Measurements from ENCODE around the gene PPP1R14D. TPM values are rescaled to one million over a fixed set of nuclear protein-coding genes. Genes with fewer than 3 reads are reported as not detected.
A peak's percentile ranks its signal among the peaks of the same experiment; 100 is the strongest.

PPP1R14D gene, protein sequence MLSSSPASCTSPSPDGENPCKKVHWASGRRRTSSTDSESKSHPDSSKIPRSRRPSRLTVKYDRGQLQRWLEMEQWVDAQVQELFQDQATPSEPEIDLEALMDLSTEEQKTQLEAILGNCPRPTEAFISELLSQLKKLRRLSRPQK
- total RNA-seq (2014; rRNA removed; shearing (Covaris generic)), result not detected in 2 replicates
- not detected in 2 replicates for polyA plus RNA-seq (2016; fragmentation: Nextera tagmentation; extraction: Ambion mirVana)
- long read RNA-seq, result 0 reads

DNA sequence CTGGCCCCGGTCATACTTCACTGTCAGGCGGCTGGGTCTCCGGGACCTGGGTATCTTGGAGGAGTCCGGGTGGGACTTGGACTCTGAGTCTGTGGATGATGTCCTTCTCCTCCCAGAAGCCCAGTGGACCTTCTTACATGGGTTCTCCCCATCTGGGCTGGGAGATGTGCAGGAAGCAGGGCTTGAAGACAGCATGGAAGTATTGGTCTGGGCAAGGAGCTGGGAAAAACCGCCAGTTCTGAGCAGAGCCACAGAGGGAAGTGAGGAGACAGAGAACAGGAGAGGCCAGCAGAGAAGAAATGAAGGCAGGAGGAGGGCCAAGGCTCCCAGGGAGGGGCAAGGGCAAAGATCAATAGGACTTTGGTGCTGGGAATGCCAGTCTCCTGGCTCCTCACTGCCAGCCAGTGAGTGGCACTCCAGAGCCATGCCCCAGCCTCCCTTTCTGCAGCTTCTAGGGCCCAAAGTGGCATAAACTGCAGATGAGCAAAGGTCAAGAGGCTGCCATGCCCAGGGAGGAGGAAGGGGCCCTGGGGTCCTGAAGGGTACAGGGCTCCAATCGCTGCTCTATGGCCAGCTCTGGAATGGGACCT is at the start of gene PPP1R14D:
PPP1R14D (minus strand) TSS at position 262 of the 590 bp plus-strand sequence; CDS start at position 195, 67 bp downstream.
- no peak for DNase-seq (ENCODE audit: low spot score)
- Histone ChIP-seq H3K79me2 (replicated peaks; ENCODE audit: insufficient read depth) (no peaks in the 10 kb centered on the region), H3F3A (replicated peaks; ENCODE audit: low read depth) (no peaks in the 10 kb centered on the region), H3K27ac (ENCODE audit: low read depth) (no peak within 1 kb of the TSS), H2AFZ (peak within 1 kb of the TSS; percentile 74), H3K4me2 (no peak within 1 kb of the TSS), H3K36me3 (ENCODE audit: insufficient read depth) (no peaks in the 10 kb centered on the region), H3K4me1 (ENCODE audit: insufficient read depth) (no peaks in the 10 kb centered on the region), H3K9me2 (ENCODE audit: insufficient read depth) (no peaks in the 10 kb centered on the region), H4K20me1 (replicated peaks; ENCODE audit: insufficient read depth) (no peaks in the 10 kb centered on the region), H3K27me3 (ENCODE audit: insufficient read depth) (no peaks in the 10 kb centered on the region), H3K4me3 (no peak within 1 kb of the TSS)
- no peak within 1 kb of the TSS for H3K27ac Mint-ChIP-seq
- H3K4me3 Mint-ChIP-seq, result no peak within 1 kb of the TSS
- peaks cover 6% of the 10 kb centered on the region; the same call in 2 of the 3 replicates for H3K4me1 Mint-ChIP-seq
- ATAC-seq, result no peak
- TF ChIP-seq EZH2phosphoT487 (IDR thresholded peaks at IDR 0.05; ENCODE audit: unreplicated experiment), result no peak
- TF ChIP-seq, protein P1, sequence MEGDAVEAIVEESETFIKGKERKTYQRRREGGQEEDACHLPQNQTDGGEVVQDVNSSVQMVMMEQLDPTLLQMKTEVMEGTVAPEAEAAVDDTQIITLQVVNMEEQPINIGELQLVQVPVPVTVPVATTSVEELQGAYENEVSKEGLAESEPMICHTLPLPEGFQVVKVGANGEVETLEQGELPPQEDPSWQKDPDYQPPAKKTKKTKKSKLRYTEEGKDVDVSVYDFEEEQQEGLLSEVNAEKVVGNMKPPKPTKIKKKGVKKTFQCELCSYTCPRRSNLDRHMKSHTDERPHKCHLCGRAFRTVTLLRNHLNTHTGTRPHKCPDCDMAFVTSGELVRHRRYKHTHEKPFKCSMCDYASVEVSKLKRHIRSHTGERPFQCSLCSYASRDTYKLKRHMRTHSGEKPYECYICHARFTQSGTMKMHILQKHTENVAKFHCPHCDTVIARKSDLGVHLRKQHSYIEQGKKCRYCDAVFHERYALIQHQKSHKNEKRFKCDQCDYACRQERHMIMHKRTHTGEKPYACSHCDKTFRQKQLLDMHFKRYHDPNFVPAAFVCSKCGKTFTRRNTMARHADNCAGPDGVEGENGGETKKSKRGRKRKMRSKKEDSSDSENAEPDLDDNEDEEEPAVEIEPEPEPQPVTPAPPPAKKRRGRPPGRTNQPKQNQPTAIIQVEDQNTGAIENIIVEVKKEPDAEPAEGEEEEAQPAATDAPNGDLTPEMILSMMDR (conservative IDR thresholded peaks at IDR 0.05; ENCODE audit: low read depth in 2 of 2), result no peak
- TF ChIP-seq, protein P2, sequence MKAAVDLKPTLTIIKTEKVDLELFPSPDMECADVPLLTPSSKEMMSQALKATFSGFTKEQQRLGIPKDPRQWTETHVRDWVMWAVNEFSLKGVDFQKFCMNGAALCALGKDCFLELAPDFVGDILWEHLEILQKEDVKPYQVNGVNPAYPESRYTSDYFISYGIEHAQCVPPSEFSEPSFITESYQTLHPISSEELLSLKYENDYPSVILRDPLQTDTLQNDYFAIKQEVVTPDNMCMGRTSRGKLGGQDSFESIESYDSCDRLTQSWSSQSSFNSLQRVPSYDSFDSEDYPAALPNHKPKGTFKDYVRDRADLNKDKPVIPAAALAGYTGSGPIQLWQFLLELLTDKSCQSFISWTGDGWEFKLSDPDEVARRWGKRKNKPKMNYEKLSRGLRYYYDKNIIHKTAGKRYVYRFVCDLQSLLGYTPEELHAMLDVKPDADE (IDR thresholded peaks at IDR 0.05), result no peak
- no peak for TF ChIP-seq JUNB (IDR thresholded peaks at IDR 0.05; ENCODE audit: unreplicated experiment)
- TF ChIP-seq, protein P3, sequence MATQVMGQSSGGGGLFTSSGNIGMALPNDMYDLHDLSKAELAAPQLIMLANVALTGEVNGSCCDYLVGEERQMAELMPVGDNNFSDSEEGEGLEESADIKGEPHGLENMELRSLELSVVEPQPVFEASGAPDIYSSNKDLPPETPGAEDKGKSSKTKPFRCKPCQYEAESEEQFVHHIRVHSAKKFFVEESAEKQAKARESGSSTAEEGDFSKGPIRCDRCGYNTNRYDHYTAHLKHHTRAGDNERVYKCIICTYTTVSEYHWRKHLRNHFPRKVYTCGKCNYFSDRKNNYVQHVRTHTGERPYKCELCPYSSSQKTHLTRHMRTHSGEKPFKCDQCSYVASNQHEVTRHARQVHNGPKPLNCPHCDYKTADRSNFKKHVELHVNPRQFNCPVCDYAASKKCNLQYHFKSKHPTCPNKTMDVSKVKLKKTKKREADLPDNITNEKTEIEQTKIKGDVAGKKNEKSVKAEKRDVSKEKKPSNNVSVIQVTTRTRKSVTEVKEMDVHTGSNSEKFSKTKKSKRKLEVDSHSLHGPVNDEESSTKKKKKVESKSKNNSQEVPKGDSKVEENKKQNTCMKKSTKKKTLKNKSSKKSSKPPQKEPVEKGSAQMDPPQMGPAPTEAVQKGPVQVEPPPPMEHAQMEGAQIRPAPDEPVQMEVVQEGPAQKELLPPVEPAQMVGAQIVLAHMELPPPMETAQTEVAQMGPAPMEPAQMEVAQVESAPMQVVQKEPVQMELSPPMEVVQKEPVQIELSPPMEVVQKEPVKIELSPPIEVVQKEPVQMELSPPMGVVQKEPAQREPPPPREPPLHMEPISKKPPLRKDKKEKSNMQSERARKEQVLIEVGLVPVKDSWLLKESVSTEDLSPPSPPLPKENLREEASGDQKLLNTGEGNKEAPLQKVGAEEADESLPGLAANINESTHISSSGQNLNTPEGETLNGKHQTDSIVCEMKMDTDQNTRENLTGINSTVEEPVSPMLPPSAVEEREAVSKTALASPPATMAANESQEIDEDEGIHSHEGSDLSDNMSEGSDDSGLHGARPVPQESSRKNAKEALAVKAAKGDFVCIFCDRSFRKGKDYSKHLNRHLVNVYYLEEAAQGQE (IDR thresholded peaks at IDR 0.05; ENCODE audit: unreplicated experiment), result no peak
- TF ChIP-seq EZH2 (IDR thresholded peaks at IDR 0.05; ENCODE audit: low read depth, unreplicated experiment), result no peak
- no peak for TF ChIP-seq ZNF114 (CRISPR knock-in tag; IDR thresholded peaks at IDR 0.05)
- no peak for TF ChIP-seq STAT1 (IDR thresholded peaks at IDR 0.05; ENCODE audit: unreplicated experiment)
- peaks cover 4% of the 10 kb centered on the region for H3K27me3 Mint-ChIP-seq (ENCODE audit: insufficient read depth, low read depth, poor library complexity)
- no peaks in the 10 kb centered on the region; the same call in 2 of the 3 replicates for H3K36me3 Mint-ChIP-seq (ENCODE audit: low read depth)
- no peaks in the 10 kb centered on the region for H3K9me3 Mint-ChIP-seq

Data from GM23338 (cell line).